Muscle of back (tissue), 11 donors: Measurements from ENCODE around the gene TRIM32. TPM values are rescaled to one million over a fixed set of nuclear protein-coding genes. Genes with fewer than 3 reads are reported as not detected.

Source experiments
- DNase-seq, 3 donors: peaks; one replicate each; pipeline versions ENCODE4 v3.0.0 to v3.0.0-alpha.2; 2013
- polyA plus RNA-seq, 10 donors: library from polyadenylated mRNA; unstranded; fragments of 120-200 nt; gene quantifications; one replicate each; pipeline ENCODE4 v1.2.1, GENCODE V29; 2013; ENCODE audit not compliant: insufficient read length in 10 of 10

Gene TRIM32
- polyA plus RNA-seq, 10 donors: 10.8 to 14.5 (median 11.8) TPM

- no peak for DNase-seq
Measured at GRCh38 chr9:116703634-116704033, 16.5 kb downstream of the TRIM32 start.

GRCh38 chr9:116704470-116704869 lies 17.4 kb downstream of the TRIM32 start:
- no peak for DNase-seq

DNA sequence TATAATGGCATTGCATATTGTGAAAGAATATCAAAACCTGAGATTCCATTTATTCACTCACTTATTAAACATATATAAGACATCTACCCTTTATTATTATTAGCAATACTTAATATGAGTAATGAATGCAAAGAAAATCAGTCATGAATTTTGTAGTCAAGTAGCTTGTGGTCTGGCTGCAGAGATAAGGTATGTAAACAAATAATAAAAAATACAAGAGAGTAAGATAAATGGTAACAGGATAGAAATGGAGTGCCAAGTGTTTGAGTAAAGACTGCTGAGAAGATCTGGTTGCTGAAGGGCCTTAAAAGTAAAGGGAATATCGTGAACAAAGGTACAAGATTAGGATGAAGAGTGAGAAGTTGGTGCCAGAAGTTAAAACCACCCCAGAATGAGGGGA lies 18.4 kb downstream of the TRIM32 start:
- no peak for DNase-seq

DNA sequence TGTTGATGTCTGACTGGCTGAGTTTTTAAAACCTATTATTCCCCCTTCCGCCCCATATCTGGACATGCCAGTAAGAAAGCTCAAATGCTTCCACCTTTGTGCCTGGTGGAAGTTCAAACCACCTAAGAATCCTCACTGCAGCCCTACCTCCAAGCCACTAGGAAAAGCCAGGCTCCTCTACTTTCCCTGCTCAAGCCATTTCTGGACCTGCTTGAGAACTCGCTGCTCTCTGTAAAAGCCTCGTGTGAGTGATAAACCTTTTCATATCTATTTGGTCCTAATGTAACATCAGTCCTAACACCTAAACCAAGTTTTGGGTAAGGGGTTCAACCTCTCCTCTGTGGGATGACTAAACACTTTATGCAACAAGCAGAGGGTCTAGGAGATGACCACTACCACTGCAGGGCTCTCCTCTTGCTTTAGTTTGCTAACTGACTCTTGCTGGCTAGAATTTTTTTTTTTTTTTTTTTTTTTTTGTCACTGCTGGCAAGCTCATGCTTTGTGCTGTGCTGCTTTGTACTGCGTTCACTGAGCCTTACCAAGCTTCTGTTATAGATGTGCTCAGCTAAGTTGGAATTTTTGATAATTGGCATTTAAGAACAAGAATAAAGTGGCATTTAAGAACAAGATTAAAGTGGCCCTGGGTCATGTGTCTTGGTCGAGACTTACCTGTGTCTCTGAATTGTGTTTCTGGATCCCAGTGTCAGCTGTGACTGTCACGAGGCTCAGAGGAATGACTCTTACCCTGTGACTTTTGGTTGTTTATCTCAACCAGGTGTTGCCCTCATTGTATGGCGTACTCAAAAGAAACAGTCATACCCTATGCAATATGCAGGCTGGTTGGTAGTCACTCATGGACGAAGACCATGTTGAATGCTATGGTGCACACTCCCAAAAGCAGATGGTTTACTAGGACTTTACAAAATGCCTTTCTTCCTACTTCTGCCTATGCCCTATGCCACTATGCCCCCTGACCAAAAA lies 19.5 kb downstream of the TRIM32 start:
- DNase-seq: no peak

GRCh38 chr9:116712781-116713180 lies 25.7 kb downstream of the TRIM32 start:
- DNase-seq: no peak

DNA sequence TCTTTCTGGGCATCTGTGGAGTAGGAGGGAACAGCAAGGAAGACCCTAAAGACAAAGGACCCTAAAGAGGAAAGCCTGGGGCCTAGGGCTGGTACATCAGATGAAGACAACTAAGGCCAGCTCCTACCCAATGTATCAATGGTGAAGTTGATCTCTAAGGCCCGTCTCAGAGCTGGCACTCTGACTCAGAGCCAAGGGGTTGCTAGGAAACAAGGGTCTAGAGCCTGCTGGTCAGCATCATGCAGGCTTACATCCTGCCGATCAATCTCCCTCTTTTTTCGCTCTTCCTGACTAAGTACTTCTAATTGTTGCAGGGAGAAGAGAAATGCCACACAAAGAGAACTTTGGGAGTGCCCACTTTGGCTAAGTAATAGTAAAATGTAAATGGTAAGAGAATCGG lies 26.2 kb downstream of the TRIM32 start:
- no peak for DNase-seq

DNA sequence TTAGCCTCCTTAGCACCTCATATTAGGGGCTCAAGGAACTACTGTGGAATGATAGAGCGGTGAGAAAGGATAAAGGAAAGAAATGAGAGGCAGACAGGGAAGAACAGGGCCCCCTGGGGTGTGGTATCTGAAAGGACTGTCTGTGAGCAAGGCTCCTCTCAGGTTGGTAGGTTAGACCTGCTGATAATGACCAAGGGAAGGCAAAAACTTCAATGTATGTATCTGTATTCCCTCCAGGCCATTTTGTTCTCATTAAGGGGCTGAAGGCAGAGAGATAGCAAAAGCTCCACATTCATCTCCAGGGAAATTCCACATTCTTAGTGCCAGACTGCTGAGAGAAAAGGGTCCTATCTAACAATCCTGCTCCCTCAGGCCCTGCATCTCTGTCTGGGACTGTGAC lies 28.6 kb downstream of the TRIM32 start:
- no peak for DNase-seq

- DNase-seq: no peak
Measured at GRCh38 chr9:116716438-116716837, 29.3 kb downstream of the TRIM32 start.

GRCh38 chr9:116717150-116717549 lies 30.0 kb downstream of the TRIM32 start:
- DNase-seq: peak; percentile 57 to 89 (median 79)

GRCh38 chr9:116718111-116718510 lies 31.0 kb downstream of the TRIM32 start:
- no peak for DNase-seq

GRCh38 chr9:116720111-116720510 lies 33.0 kb downstream of the TRIM32 start:
- no peak for DNase-seq

GRCh38 chr9:116721411-116721810 lies 34.3 kb downstream of the TRIM32 start:
- DNase-seq: no peak

- DNase-seq: no peak
Measured at GRCh38 chr9:116721944-116722343, 34.8 kb downstream of the TRIM32 start.

GRCh38 chr9:116724123-116724522 lies 37.0 kb downstream of the TRIM32 start:
- no peak for DNase-seq

DNA sequence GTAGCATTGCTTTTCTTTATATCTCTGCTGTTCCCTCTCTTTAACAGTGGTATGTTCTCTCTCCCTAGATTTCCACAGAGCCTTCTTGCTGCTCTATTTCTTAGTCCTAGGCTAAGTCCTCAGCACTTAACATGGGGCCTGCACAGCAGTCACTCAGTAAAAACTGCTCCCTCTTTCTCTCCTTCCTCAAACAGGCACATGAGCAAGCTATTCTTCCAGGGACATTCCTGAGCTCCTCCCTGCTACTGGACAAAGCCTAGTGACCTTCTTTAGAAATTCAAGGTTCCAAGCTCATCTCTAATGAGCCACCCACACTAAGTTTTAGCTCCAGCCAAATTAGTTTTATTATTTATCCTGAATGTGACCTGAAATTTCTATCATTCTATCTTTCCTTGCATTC lies 39.5 kb downstream of the TRIM32 start:
- DNase-seq: no peak

DNA sequence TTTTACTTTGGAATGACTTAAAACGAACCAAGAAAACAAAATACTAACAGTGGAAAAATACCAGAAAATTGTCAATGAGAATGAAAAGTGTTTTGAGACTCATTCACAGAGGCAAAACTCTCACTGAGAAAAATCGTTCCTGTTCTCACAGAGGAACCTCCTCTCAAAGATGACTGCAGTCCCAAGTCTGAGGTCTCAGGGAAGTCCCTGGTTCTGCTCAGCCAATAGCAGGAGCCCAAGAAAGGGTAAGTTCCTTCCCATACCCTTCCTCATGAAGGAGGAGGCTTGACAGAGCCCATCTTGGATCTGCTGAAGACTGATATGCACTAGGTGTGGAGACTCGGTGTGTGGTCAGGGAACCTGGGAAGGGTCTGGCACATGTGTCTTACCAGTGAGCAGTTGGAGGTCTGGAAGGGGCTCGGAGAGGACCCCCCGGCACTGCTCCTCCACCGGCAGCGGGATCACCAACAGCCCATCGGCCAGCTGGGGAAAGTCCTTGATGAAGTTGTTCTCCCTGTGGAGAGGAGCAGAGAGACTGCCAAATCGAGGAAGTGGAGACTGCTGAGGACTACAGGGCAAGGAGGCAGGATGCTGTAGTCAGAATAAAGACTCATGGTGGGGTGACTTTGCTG lies 46.0 kb downstream of the TRIM32 start:
- no peak for DNase-seq

- no peak for DNase-seq
Measured at GRCh38 chr9:116736399-116737151, 49.5 kb downstream of the TRIM32 start.

DNA sequence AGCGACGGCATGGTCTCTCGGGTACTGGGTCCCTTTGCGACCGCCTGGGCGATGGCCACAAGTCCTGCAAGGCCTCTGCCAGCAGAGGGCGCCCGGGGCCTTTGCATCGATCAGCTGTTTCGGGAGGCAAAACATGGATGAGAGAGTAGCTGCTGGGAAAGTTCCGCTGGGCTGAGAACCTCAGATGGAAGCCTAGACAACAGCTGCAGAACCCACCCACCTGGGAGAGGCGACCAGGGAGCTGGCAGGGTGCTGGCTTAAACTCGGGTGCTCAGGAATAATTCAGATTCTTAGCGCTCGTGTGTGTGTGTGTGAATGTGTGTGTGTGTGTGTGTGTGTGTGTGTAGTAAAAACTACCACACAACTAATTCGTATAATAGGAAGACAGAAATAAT lies 50.0 kb downstream of the TRIM32 start:
- DNase-seq: peak; percentile 48 to 65 (median 52)

- no peak for DNase-seq
Measured at GRCh38 chr9:116741086-116741740, 54.1 kb downstream of the TRIM32 start.

GRCh38 chr9:116741742-116742141 lies 54.6 kb downstream of the TRIM32 start:
- DNase-seq: no peak

DNA sequence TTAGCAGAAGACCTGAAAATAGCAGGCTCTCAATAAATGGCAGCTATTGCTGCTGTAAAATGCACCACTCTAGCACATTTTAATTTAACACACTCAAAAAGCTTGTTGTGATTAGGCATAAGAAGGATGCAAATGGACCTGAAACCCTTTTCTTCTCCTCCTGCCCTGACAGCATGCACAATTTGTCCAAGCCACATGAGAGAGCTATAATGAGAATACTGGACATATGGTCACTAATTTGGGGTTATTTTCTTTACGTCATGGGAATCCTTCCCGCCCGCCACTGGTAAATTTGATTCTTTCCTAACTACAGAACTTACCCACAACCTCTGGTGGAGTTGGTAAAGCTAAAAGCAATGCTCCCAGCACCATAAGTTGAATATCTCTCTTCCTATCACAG lies 62.1 kb downstream of the TRIM32 start:
- no peak for DNase-seq

DNA sequence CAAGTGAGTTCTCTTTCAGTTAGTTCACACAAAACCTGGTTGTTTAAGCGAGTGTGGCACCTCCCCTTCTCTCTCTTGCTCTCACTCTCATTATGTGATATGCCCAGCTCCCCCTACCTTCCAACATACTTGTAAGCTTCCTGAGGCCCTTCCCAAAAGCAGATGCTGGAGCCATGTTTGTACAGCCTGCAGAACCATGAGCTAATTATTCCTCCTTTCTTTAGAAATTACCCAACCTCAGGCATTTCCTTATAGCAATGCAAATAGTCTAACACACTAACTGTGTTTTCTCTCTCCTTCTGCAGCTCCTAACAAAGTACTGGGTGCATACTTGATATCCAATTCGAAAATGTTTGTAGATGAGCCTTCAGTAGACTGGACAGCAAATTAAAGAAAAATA lies 62.7 kb downstream of the TRIM32 start:
- no peak for DNase-seq
